Measurements from ENCODE around the gene FAM89B.

Gene FAM89B

GRCh38 chr11:65588199-65589054 is 16.1 kb downstream of the FAM89B start:
- no peak for DNase-seq (ENCODE audit: low read depth)

GRCh38 chr11:65589444-65590239 is 17.3 kb downstream of the FAM89B start:
- no peak for DNase-seq (ENCODE audit: low read depth)

- DNase-seq (ENCODE audit: low read depth): no peak
Observed at GRCh38 chr11:65590240-65590738, 18.0 kb downstream of the FAM89B start.

- no peak for DNase-seq (ENCODE audit: low read depth)
Observed at GRCh38 chr11:65591939-65592857, 19.9 kb downstream of the FAM89B start.

GRCh38 chr11:65592858-65593517 is 20.6 kb downstream of the FAM89B start:
- DNase-seq (ENCODE audit: low read depth): no peak

GRCh38 chr11:65593518-65594414 is 21.4 kb downstream of the FAM89B start:
- no peak for DNase-seq (ENCODE audit: low read depth)

DNA sequence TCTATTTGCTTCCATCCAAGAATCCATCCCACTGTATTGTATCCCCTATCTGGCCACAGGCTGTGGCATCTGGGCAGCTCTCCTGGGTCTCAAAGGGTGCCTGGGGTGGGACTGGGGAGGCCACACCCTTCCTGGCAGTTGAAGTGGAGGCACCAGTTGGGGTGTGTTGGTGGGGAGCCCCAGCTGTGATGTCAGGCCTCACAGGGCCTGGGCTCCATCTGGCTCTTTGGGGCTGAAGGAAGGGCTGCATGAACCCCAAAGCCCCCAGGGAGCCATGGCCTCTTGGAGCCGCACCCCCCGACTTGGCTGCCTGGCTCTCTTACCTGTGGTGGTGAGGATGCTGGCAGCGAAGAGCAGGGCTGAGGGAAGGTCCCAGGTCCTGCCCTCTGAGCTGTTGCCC is 22.8 kb downstream of the FAM89B start:
- no peak for DNase-seq (ENCODE audit: low read depth)

DNA sequence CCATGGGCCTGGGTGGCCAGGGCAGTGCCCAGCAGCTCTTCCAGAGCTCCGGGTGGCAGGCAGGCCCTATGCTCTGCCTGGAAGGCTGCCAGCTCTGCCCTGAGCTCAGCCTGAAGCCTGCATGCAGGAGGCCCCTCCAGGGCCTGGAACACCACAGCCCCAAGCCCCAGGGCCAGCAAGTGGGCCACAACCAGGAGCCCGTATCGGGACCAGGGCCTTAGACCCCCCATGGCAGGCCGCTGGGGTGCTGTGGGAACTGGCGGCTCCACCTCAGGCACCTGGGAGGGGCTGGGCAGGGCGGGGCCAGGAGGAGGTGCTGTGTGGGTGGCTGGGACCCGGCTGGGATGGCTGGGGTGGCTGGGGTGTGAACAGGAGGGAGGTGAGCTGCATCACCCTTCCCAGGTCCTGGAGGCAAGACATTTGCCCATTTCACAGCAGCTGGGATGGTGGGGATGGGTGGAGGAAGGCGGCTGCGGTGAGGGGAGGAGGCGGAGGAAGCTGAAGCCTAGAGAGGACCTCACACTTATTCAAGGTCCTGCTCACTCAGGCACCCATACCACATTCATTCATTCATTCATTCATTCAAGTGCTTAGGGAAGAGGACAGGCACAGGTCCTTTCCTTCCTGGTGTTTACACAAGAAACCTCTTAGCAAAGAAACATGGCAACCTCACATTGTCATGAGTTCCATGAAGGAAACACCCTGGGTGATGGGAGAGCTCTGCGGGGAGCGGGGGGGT is 23.4 kb downstream of the FAM89B start, which contains the start of gene KCNK7:
TSS of gene KCNK7 (minus strand) at position 258 of the 739 bp plus-strand sequence. CDS start at position 230, 28 bp downstream.
- no peak for DNase-seq (ENCODE audit: low read depth)

GRCh38 chr11:65596520-65596919 is 24.2 kb downstream of the FAM89B start:
- no peak for DNase-seq (ENCODE audit: low read depth)

- no peak for DNase-seq (ENCODE audit: low read depth)
Observed at GRCh38 chr11:65598258-65598699, 25.9 kb downstream of the FAM89B start.

- no peak for DNase-seq (ENCODE audit: low read depth)
Observed at GRCh38 chr11:65599216-65599954, 27.0 kb downstream of the FAM89B start.

DNA sequence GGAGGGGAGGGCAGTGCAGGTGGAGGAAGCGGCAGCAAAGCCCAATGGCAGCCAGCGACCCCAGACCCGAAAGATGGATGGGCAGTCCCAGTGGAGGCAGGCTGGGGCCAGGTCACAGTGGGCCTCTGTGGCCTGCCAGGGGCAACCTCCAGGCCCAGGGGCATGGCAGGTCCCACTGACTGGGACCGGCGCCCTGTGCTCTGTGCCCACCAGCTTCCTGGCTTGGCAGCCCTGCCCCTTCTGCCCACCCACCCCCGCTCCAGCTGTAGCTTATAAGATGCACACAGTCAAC is 27.6 kb downstream of the FAM89B start:
- no peak for DNase-seq (ENCODE audit: low read depth)

GRCh38 chr11:65604258-65604657 is 31.9 kb downstream of the FAM89B start:
- no peak for DNase-seq (ENCODE audit: low read depth)

DNA sequence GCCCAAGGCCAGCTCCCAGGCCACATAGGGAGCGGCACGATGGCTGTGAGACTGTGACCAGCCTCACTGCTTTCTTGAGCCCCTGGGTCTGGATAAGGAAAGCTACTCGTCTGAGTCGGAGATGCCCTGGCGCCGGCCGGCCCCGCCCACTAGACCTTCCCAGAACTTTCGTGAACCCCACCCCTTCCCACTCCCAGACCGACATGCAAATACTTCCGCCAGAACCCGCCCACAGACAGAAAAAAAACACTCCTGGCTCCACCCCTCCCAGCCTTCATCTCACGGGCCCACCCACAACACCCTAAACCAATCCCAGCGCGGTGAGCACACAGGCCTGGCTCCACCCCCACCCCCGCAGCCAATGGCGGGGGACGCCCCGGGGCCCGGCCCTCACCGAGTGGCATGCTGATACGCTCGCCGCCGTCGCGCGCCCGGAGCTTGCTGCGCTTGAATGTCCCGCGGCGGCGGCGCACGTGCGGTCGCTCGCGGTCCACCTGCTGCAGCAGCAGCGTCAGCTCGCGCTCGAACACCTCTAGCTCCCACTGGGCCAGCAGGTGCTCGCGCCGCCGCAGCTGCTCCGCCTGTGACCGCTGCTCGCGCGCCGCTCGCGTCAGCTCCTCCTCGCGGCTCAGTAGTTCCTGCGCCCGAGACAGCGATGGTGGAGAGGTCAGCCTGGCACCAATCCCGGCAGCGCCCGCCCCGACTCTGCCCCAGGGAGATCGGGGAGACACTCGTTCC is 34.7 kb downstream of the FAM89B start:
- DNase-seq (ENCODE audit: low read depth): peak; percentile 65

DNA sequence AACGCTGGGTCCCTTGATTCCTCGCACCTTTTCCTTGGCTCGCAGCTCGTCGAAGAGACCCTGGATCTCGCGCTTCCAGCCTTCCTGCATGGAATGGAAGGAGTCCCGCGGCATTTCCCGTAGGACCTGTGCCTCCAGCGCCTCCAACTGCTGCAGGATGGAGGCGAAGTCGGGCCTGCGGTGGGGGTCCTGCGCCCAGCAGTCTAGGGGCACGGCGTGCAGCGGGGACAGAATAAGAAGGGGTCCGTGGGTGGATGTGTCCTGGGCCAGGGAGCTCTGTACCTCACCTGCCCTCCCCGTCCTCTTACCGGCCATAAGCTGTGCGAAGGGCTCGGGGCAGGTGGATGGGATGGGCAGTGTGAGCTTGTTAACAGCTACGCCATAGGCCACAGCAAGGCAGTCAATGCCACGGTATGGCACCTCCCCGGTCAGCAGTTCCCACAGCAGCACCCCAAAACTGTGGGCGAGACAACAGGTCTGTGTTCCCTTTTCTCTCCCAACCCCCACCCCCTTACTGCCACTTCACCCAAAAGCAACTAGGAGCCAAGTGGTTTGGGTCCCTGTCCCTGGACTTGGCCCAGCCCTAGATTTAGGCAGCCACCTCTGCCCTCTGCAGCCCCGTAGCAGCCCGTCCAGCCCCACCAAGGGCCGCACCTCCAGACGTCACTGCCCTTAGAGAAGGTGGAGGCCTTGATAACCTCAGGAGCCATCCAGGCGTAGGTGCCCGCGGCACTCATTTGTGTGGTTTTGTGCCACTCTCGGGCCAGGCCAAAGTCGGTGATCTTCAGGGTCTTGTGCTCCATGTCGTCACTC is 35.5 kb downstream of the FAM89B start:
- DNase-seq (ENCODE audit: low read depth): no peak

DNA sequence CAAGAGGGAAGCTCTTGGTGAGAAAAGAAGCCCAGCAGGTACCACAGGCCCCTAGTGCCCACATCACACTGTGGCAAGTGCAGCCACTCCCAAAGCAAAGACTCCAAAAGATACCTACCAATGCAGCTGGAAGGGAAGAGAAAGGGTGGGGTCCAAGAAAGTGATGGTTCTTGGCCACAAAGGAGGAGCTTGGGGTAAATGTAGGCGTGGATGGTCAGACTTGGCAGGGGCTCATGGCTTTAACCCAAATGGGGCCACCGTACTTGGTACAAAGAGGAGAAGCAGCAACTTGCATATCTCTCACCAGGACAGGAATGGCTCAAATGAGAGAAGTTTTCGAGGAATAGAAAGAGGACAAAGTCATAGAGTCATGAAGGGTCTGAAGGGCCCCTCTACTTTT is 36.9 kb downstream of the FAM89B start:
- no peak for DNase-seq (ENCODE audit: low read depth)

GRCh38 chr11:65609665-65610064 is 37.3 kb downstream of the FAM89B start:
- no peak for DNase-seq (ENCODE audit: low read depth)
